HepG2 (cell line): ENCODE measurements around the gene KDM4D. TPM values are rescaled to one million over a fixed set of nuclear protein-coding genes. Genes with fewer than 3 reads are reported as not detected.
A peak's percentile ranks its signal among the peaks of the same experiment; 100 is the strongest.

Experiments used
- ATAC-seq: fragments of 200-7000 bp; cut with Tn5 transposase; 3 replicates; pipeline ENCODE4 v1.9.1; 2020; ENCODE audit warnings: mild to moderate bottlenecking, moderate library complexity
- BruUV-seq: library from RNA; stranded (reverse); fragments of 400-500 nt; replicated peaks from 2 replicates; lab custom pipeline; 2021; lab: Mats Ljungman, UMichigan
- CTCF ChIA-PET: fragments of 300-600 bp; formaldehyde crosslinking; extraction: SDS; loops from one replicate; lab custom pipeline; 2021; ENCODE audit warnings: low total read pairs, inconsistent platforms, low intra/inter-chr PET ratio; lab: Yijun Ruan, JAX
- POLR2A ChIA-PET: fragments of 350-600 bp; sonication (Branson Sonifier 250); formaldehyde crosslinking; loops from one replicate; lab custom pipeline; 2020; ENCODE audit warnings: antibody characterized with exemption, inconsistent platforms; lab: Yijun Ruan, JAX
- DNase-seq: peaks from one replicate; pipeline ENCODE4 v3.0.0-alpha.2; 2015; ENCODE audit warnings: low spot score
- FAIRE-seq: peaks from 3 replicates; lab custom pipeline; 2011; peaks lifted over from hg19 to GRCh38; lab: Jason Lieb, UNC
- H2AFZ ChIP-seq: one replicate; pipeline ENCODE4 v1.6.1; 2011; ENCODE audit warnings: low read length, inconsistent platforms
- H3K27ac ChIP-seq: fragments of 300-600 bp; 3 replicates; pipeline ENCODE4 v1.8.0; 2011; ENCODE audit warnings: mixed run types, mild to moderate bottlenecking, mixed read lengths, low read length, inconsistent platforms; ENCODE audit not compliant: insufficient read depth; ENCODE audit errors: extremely low read length
- H3K27me3 ChIP-seq, 2 experiments: fragments of 200-600 bp in 1 of 2; 2 replicates in 1 of 2; 3 replicates in 1 of 2; pipeline versions ENCODE4 v1.6.0 to v1.8.0; 2011; ENCODE audit warnings: low read length in 2 of 2, mild to moderate bottlenecking in 2 of 2, moderate library complexity in 2 of 2, inconsistent platforms in 1 of 2; ENCODE audit not compliant: insufficient read depth in 2 of 2, control insufficient read depth in 1 of 2
- H3K36me3 ChIP-seq, 2 experiments: fragments of 200-600 bp in 1 of 2; replicated peaks in 1 of 2; 2 replicates in 1 of 2; 3 replicates in 1 of 2; pipeline versions ENCODE4 v1.5.1 to v1.8.0; 2011; ENCODE audit warnings: low read length in 2 of 2, inconsistent platforms in 1 of 2; ENCODE audit not compliant: insufficient read depth in 2 of 2, control insufficient read depth in 1 of 2
- H3K4me1 ChIP-seq: 2 replicates; pipeline ENCODE4 v1.5.1; 2012; ENCODE audit warnings: low read length, inconsistent platforms; ENCODE audit not compliant: insufficient read depth
- H3K4me2 ChIP-seq: 2 replicates; pipeline ENCODE4 v1.6.0; 2011; ENCODE audit warnings: low read depth, low read length, inconsistent platforms
- H3K4me3 ChIP-seq, 3 experiments: fragments of 200-600 bp in 1 of 3; sonication (generic), shearing (Covaris generic) in 1 of 3; replicated peaks in 1 of 3; 2 replicates each; pipeline ENCODE4 v1.5.1; 2011 to 2016; ENCODE audit warnings: low read length in 3 of 3, inconsistent platforms in 2 of 3, low read depth in 2 of 3, mild to moderate bottlenecking in 2 of 3, control low read depth in 1 of 3, mixed read lengths in 1 of 3; ENCODE audit not compliant: insufficient read depth in 1 of 3
- H3K79me2 ChIP-seq: one replicate; pipeline ENCODE4 v1.6.1; 2011; ENCODE audit warnings: low read length, inconsistent platforms; ENCODE audit not compliant: insufficient read depth
- H3K9ac ChIP-seq: 2 replicates; pipeline ENCODE4 v1.6.0; 2011; ENCODE audit warnings: mild to moderate bottlenecking, low read depth, low read length, inconsistent platforms; ENCODE audit not compliant: insufficient read depth
- H3K9me3 ChIP-seq: 2 replicates; pipeline ENCODE4 v1.5.1; 2012; ENCODE audit warnings: mild to moderate bottlenecking, low read length
- H4K20me1 ChIP-seq: 2 replicates; pipeline ENCODE4 v1.6.0; 2011; ENCODE audit warnings: inconsistent platforms, mild to moderate bottlenecking, low read length, moderate library complexity; ENCODE audit not compliant: insufficient read depth
- ARNTL ChIP-seq: sonication (generic); formaldehyde crosslinking; IDR thresholded peaks from 2 replicates; pipeline ENCODE4 v1.4.0; 2020; ENCODE audit warnings: mild to moderate bottlenecking, missing genetic modification reagents
- RBFOX2 ChIP-seq: fragments of 200-400 bp; formaldehyde crosslinking; IDR thresholded peaks from 2 replicates; pipeline ENCODE4 v1.6.1; 2017; ENCODE audit warnings: low read depth, mild to moderate bottlenecking, low read length
- ZFX ChIP-seq: sonication (generic); formaldehyde crosslinking; IDR thresholded peaks from 2 replicates; pipeline ENCODE4 v1.4.0; 2020; ENCODE audit warnings: mild to moderate bottlenecking, low read depth, missing genetic modification reagents, moderate library complexity
- ZNF264 ChIP-seq: sonication (generic); formaldehyde crosslinking; IDR thresholded peaks from 2 replicates; pipeline ENCODE4 v1.4.0; 2020; ENCODE audit warnings: missing genetic modification reagents
- WGBS: methylation state at CpG from one replicate; pipeline ENCODE4 v1.1.6; 2017; ENCODE audit warnings: low lambda C conversion rate; 5-methylcytosine and 5-hydroxymethylcytosine counted together
- in situ Hi-C: cut with HindIII; loops from 2 replicates; pipeline ENCODE4 v1.10.0; 2017; ENCODE audit warnings: low pct_unique_long_range_greater_than_20kb; ENCODE audit not compliant: extremely low pct_ligation_motif_present
- intact Hi-C: fragments of 100-400 bp; cut with micrococcal nuclease; formaldehyde crosslinking; loops from one replicate; pipeline ENCODE4 v1.10.0; 2022; ENCODE audit not compliant: unreplicated experiment
- polyA plus RNA-seq, 8 experiments: library from polyadenylated mRNA; depleted of rRNA in 3 of 8; stranded (reverse) in 7 of 8; unstranded in 1 of 8; fragments of >200 nt; fragmentation: Illumina TruSeq in 4 of 8; extraction: Trizol in 4 of 8; gene quantifications; 2 replicates each; pipeline versions ENCODE4 v1.2.1 to v1.2.3, GENCODE V29; 2011 to 2016; ENCODE audit warnings: low read depth in 4 of 8, missing spikeins in 1 of 8, mixed read lengths in 1 of 8; ENCODE audit not compliant: insufficient read depth in 1 of 8
- total RNA-seq, 5 experiments: library from RNA; depleted of rRNA; stranded (reverse); fragments of >200 nt; fragmentation: Illumina TruSeq; extraction: Trizol; gene quantifications; 2 replicates each; pipeline ENCODE4 v1.2.3, GENCODE V29; 2016; ENCODE audit warnings: low read depth in 1 of 5
- TF ChIP-seq, protein P1 (sequence below): sonication (generic); formaldehyde crosslinking; IDR thresholded peaks from 2 replicates; pipeline ENCODE4 v1.4.0; 2020; ENCODE audit warnings: missing genetic modification reagents, borderline replicate concordance
- TF ChIP-seq, protein P2 (sequence below): sonication (generic); formaldehyde crosslinking; IDR thresholded peaks from 2 replicates; pipeline ENCODE4 v1.4.0; 2020; ENCODE audit warnings: missing genetic modification reagents, low read depth, mild to moderate bottlenecking, borderline replicate concordance
- TF ChIP-seq, protein P3 (sequence below): sonication (generic); formaldehyde crosslinking; IDR thresholded peaks from 2 replicates; pipeline ENCODE4 v1.5.0; 2020; ENCODE audit warnings: mild to moderate bottlenecking, missing genetic modification reagents, moderate library complexity

The KDM4D gene
- total and polyA plus RNA-seq, 2 of the 13 experiments (the other 11 are each of a cell fraction or from before 2014, with no cell fraction given), result 0.96 to 1.3 TPM

DNA sequence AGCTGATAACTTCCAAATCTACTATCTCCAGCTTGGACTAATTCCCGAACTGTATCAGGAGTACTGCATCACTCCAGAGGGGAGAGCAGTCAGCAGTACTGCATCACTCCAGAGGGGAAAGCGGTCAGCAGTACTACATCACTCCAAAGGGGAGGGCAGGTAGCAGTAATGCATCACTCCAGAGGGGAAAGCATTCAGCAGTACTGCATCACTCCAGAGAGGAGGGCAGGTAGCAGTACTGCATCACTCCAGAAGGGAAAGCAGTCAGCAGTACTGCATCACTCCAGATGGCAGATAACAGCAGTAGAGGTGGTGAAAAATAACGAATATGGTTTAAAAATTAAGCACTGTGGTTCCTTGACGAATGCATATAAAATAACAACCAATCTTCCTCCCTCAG, 8.6 kb upstream of the KDM4D start (continued):
- TF ChIP-seq ARNTL (CRISPR knock-in tag), result no peak
- TF ChIP-seq, protein P1, sequence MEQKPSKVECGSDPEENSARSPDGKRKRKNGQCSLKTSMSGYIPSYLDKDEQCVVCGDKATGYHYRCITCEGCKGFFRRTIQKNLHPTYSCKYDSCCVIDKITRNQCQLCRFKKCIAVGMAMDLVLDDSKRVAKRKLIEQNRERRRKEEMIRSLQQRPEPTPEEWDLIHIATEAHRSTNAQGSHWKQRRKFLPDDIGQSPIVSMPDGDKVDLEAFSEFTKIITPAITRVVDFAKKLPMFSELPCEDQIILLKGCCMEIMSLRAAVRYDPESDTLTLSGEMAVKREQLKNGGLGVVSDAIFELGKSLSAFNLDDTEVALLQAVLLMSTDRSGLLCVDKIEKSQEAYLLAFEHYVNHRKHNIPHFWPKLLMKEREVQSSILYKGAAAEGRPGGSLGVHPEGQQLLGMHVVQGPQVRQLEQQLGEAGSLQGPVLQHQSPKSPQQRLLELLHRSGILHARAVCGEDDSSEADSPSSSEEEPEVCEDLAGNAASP, result no peak
- no peak for TF ChIP-seq ZFX (CRISPR knock-in tag)
- no peak for TF ChIP-seq ZNF264 (CRISPR knock-in tag)

DNA sequence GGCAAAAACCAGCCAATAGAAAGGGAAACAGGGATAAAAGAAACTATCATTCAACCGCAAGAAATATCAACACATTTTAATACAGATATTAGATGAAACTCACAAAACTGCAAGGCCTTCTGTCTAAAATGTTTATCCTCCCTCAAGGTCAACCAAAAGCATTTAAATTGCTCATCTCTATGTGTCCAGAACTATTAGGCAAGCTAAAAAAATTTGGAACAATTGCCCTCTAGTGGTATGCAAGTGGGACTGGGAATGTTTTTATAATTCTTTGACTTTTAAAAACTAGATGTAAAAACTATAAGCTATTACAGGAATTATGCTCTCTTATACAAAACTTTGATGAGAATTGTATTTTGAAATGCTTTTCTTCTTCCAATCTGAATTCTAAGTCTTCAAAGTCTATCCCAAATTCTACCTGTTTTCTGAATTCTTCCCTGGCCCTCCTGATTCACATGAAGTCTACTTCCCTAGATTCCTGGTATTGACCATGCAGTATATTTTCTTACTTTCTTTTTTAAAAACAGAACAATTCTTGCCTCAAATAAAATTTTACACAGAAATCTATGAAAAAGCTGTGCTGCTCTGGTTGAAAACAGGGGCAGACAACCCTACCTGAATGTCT, 5.1 kb upstream of the KDM4D start:
- Histone ChIP-seq H3K27ac (no peak overlapping the region), H3K79me2 (peaks cover 17% of the 10 kb centered on the region), H3K36me3 (peaks cover 16 to 63% of the 10 kb centered on the region in 2 experiments), H3K27me3 (no peaks in the 10 kb centered on the region; a peak in 1 of 5 replicates), H2AFZ (no peak overlapping the region), H3K9me3 (no peaks in the 10 kb centered on the region), H3K4me1 (peaks cover 19% of the 10 kb centered on the region), H3K4me3 (no peak overlapping the region), H4K20me1 (no peaks in the 10 kb centered on the region; the same call in 1 of the 2 replicates), H3K4me2 (no peak overlapping the region), H3K9ac (no peak overlapping the region)
- ChIA-PET POLR2A (no interaction called here), CTCF (no interaction called here)
- peak; percentile 36; the same call in 1 of the 2 replicates for TF ChIP-seq RBFOX2
- TF ChIP-seq, protein P2, sequence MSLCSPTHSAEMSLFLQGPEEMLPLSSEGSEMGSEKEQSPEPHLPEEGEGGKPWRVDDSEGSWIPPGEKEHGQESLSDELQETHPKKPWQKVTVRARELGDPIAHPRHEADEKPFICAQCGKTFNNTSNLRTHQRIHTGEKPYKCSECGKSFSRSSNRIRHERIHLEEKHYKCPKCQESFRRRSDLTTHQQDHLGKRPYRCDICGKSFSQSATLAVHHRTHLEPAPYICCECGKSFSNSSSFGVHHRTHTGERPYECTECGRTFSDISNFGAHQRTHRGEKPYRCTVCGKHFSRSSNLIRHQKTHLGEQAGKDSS, result no peak
- TF ChIP-seq, protein P3, sequence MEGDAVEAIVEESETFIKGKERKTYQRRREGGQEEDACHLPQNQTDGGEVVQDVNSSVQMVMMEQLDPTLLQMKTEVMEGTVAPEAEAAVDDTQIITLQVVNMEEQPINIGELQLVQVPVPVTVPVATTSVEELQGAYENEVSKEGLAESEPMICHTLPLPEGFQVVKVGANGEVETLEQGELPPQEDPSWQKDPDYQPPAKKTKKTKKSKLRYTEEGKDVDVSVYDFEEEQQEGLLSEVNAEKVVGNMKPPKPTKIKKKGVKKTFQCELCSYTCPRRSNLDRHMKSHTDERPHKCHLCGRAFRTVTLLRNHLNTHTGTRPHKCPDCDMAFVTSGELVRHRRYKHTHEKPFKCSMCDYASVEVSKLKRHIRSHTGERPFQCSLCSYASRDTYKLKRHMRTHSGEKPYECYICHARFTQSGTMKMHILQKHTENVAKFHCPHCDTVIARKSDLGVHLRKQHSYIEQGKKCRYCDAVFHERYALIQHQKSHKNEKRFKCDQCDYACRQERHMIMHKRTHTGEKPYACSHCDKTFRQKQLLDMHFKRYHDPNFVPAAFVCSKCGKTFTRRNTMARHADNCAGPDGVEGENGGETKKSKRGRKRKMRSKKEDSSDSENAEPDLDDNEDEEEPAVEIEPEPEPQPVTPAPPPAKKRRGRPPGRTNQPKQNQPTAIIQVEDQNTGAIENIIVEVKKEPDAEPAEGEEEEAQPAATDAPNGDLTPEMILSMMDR (CRISPR knock-in tag), result peak; percentile 11; the same call in 1 of the 2 replicates
- ATAC-seq (no peak), DNase-seq (peak; percentile 27), FAIRE-seq (no peak)
- intact Hi-C loops (loop anchor here (1.0 kb wide), 1 partner anchor 345 kb away; no protein-coding TSS in a partner anchor), in situ Hi-C loops (no loop called here)
- BruUV-seq, result no TSS peak
- 97% methylated on average over 1 of the region's 1 CpG for WGBS
